HG02610 (cell line): ENCODE data around the gene PRMT3.
"Not testable (repeated sequence)": the region's sequence is repeated elsewhere in the genome, so short reads cannot be mapped to it uniquely, and the experiment has no call there.

Experiments
- ATAC-seq: cut with Tn5 transposase; IDR thresholded peaks from one replicate; pipeline ENCODE4 v1.9.1; 2021; ENCODE audit warnings: mild to moderate bottlenecking, moderate library complexity; ENCODE audit not compliant: unreplicated experiment

Gene PRMT3

GRCh38 chr11:20387261-20388095 lies at the start of gene PRMT3:
Gene PRMT3, plus strand, starts transcription at chr11:20387716. Its CDS starts 31 bp downstream, at chr11:20387747.
- peak; percentile 82 for ATAC-seq

GRCh38 chr11:20342347-20343141 lies 45.0 kb upstream of the PRMT3 start:
- ATAC-seq: no peak

- ATAC-seq: no peak
These were observed 36.4 kb upstream of the PRMT3 start for GRCh38 chr11:20351136-20351535.

- no peak for ATAC-seq
These were observed 35.7 kb upstream of the PRMT3 start for GRCh38 chr11:20351751-20352262.

GRCh38 chr11:20353829-20354434 lies 33.6 kb upstream of the PRMT3 start:
- peak; percentile 51 for ATAC-seq

GRCh38 chr11:20355221-20356219 lies 32.0 kb upstream of the PRMT3 start:
- peak; percentile 78 for ATAC-seq

DNA sequence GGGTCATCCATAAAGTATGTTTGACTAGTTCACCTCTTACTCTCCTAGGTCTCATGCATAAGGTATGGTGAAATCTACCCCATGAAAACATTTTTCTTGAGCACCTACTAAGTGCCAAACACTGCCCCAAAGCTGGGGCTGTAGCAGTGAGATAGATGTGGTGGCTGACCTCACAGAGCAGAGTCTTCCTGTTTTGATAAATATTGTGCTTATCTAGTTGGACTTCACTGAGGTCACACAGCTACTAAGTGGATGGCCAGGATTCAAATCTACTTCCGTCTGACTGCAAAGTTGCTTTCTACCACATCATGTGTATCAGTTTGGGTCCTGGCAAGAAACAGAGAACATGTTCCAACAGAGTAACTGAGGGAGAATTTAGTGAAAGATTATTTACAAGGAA lies 30.4 kb upstream of the PRMT3 start:
- ATAC-seq: no peak

GRCh38 chr11:20360650-20361049 lies 26.9 kb upstream of the PRMT3 start:
- ATAC-seq: peak; percentile 56

DNA sequence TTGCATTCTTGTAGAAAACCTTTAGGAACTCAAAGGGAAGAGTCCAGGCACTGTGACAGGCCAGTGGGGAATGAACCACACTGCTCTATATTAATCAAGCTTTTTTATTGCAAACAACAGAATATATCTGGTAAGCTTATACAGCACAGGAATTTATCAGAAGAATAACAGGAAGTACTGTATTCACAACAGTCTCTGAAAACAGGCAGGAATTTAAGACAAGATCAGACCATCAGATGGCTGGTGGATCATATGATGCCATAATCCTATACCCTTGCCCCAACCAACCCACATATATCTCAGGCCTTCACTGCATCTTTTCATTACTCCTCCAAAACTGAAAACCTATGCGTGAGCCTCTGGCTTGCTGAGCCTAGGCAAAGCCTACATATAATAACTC lies 25.0 kb upstream of the PRMT3 start:
- no peak for ATAC-seq

- no peak for ATAC-seq
These were observed 24.4 kb upstream of the PRMT3 start for GRCh38 chr11:20363149-20363499.

DNA sequence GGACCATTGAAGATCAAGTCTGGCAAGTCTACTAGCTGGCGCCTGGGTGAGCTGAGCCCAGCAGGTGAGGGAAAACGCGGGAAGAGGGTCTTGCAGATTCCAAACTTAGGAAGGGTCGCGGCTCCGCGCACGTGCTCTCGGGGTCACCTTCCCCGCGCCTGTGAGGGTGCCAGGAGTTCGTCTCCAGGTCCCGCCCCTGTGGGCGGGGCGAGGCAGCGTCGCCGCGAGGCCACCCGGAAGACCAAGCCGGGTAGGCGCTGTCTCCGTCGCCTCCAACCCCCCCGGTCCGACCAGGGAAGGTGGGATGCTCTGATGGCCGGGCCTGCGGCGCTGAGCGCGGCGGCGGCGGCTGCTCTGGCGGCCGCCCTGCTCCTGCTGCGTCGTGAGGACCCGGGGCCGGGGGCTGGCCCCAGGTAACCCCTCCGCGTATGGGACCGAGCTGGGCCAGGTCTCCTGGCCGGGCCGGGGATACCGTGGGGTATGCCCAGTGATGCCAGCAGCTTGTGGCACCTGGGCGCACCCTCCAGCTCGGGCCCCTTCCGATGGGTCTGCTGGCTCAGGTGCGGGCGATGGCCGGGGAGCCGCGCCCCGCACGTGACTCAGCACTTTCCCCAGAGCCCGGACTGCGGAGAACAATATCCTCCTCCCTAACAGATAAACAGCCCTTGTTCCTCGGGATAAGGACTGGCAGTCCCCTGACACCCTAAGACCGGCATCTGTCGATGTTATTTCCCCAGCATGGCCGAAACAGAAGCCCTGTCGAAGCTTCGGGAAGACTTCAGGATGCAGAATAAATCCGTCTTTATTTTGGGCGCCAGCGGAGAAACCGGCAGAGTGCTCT lies 23.8 kb upstream of the PRMT3 start, which contains the start of gene HTATIP2:
HTATIP2 (plus strand) TSS at position 215 of the 841 bp plus-strand sequence; CDS start at position 739, 524 bp downstream.
- ATAC-seq: peak; percentile 96

DNA sequence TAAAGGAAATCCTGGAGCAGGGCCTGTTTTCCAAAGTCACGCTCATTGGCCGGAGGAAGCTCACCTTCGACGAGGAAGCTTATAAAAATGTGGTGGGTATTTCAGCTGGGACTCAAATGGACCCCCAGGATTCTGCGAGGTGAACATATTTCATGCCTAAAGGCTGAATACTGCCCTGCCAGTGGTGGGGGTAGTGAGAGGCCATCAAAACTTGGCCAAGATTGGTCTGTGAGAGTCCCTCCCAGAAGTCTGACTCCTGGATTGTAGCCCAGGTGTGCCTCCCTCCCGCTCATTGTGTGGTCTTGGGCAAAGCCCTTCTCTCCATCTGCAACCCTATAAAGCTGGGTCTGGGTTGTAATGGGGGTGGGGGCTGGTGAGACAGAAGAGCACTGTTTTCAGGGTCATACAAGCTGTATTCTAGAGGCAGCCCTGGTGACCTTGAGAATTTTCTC lies 23.1 kb upstream of the PRMT3 start:
- ATAC-seq: no peak

DNA sequence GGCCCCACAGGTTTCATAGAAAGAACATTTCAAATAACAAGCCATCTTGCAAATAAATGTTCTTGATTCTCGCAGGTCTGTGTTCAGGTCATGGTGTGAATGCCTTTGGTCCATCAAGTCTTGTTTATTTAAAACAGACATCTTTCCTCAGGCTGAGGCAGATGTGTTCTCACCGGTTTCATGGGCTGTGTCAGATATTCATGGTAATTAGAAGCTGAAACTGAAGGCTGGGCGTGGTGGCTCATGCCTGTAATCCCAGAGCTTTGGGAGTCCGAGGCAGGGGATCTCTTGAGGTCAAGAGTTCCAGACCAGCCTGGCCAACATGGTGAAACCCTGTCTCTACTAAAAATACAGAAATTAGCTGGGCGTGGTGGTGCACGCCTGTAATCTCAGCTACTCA lies 22.1 kb upstream of the PRMT3 start:
- not testable (repeated sequence) for ATAC-seq

GRCh38 chr11:20367313-20367948 lies 20.1 kb upstream of the PRMT3 start:
- ATAC-seq: no peak

DNA sequence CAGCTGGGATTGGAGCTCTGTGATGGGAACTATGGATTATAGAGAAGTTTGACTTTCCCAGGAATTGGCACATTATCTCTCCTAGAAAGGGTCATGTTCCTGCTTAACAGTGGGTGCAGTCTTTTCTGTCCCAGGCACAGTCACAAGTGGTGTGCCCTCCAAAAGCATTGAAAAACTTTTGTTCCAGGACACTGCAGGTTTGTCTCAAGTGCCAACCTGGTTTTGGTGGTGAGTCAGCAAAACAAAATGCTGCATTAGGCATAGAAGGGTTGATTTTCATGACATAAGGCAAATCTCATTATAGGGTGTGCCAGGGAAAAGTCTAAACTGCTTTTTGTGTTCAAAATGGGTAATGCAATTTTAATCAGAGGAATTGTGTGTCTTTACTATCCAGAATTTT lies 19.1 kb upstream of the PRMT3 start:
- no peak for ATAC-seq

DNA sequence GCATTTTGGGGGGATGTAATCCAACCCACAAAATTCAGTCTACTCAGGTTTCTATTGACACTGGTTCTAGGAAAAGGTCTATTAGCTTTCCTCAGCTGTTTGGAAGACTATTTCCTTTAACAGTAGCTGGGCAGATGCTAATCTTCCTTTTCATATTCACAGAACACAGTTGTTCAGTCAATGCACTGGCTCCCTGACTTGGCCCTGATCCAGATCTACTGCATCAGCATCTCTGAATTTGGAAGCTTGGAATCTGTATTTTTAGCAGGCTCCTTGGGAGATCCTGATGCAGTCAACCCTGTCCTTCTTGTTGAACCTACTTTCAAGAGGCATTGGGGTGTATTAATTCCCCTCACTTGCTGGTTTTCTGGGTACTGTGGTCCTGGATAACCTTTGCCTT lies 17.7 kb upstream of the PRMT3 start:
- no peak for ATAC-seq

GRCh38 chr11:20372081-20372626 lies 15.4 kb upstream of the PRMT3 start:
- ATAC-seq: no peak

GRCh38 chr11:20373147-20373546 lies 14.4 kb upstream of the PRMT3 start:
- ATAC-seq: no peak
